D721Med (cell line): ENCODE data around the gene MRPL55.
A peak's percentile ranks its signal among the peaks of the same experiment; 100 is the strongest.

Source experiments
- DNase-seq: peaks from one replicate; pipeline ENCODE4 v3.0.0; 2011; ENCODE audit warnings: low spot score; ENCODE audit not compliant: insufficient read length
- FAIRE-seq: peaks from 2 replicates; lab custom pipeline; 2011; peaks lifted over from hg19 to GRCh38; lab: Jason Lieb, UNC
- TF ChIP-seq, protein P1 (sequence below): IDR thresholded peaks from 2 replicates; pipeline ENCODE4 v1.5.1; 2012; ENCODE audit warnings: mild to moderate bottlenecking, control low read depth; ENCODE audit not compliant: insufficient read depth; ENCODE audit errors: missing control alignments

MRPL55 gene

DNA sequence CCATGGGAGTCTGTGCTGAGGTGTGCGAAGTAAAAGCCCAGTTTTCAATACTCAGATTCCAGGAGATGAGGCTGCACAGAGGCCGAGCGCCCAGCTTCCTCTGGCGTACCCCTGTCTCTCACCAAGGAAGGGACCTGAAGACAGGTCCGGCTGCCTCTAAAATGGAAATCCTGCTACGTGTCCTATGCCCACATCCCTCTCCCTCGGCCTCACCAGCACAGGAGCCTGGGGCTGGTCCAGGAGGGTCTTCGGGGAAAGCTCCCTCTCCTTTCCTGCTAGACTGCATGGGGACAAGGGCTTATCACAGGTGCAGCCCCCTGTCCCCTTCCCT is 392 bp downstream of the MRPL55 start:
- TF ChIP-seq, protein P1, sequence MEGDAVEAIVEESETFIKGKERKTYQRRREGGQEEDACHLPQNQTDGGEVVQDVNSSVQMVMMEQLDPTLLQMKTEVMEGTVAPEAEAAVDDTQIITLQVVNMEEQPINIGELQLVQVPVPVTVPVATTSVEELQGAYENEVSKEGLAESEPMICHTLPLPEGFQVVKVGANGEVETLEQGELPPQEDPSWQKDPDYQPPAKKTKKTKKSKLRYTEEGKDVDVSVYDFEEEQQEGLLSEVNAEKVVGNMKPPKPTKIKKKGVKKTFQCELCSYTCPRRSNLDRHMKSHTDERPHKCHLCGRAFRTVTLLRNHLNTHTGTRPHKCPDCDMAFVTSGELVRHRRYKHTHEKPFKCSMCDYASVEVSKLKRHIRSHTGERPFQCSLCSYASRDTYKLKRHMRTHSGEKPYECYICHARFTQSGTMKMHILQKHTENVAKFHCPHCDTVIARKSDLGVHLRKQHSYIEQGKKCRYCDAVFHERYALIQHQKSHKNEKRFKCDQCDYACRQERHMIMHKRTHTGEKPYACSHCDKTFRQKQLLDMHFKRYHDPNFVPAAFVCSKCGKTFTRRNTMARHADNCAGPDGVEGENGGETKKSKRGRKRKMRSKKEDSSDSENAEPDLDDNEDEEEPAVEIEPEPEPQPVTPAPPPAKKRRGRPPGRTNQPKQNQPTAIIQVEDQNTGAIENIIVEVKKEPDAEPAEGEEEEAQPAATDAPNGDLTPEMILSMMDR: no peak
- FAIRE-seq (no peak), DNase-seq (peak; percentile 19)

DNA sequence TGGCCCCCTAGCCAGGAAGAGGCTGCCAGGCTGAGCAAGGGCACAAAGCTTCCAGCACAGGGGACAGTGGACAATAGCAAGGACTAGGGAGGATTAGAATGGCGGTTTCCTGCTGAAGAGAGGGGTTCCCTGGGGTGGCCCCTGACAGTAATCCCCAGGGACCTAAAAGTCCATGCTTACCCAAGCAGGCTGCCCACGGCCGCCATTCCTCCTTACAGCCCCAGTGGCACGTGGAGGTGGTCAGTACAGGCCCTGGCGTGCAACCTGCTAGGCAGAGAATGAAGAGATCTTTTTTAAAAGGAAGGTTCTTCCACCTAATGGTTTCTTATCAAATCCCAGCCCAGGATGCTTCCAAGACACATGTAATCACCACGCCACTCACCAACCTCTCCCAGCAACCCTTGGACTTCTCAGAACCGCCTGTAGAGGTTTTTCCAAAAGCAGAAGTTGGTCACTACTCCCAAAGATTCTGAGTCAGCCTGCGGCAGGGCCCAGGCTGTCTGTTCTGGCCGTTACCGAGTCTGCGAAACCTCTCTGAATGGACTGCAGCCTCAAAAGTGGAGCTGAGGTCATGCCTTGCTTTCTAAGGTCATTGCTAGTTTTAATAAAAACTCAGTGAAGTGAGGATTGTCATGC is 926 bp downstream of the MRPL55 start:
- TF ChIP-seq, protein P1: no peak

DNA sequence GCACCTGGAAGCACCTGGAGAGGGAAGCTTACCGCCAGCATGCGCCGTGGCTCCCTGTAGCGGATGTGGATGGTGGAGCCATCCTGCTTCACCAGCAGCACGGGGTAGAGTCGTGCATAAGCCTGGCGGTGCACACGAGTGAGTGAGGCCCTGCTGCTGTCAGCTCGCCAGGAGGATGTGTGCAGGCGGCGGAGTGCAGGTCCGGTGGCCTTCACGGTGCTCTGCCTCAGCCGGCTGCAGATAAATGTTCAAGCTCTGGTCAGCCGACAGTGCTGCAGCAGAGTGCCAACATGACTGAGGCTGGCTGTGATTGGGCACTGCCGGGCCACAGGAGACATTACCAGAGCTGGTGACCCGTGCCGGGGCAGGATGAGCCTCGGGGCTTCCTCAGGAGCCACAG is 1.5 kb downstream of the MRPL55 start:
- DNase-seq (no peak), FAIRE-seq (no peak)
- TF ChIP-seq, protein P1: no peak

More for the DNA sequence above, 926 bp downstream of the MRPL55 start:
- DNase-seq (peak; percentile 14), FAIRE-seq (no peak)

DNA sequence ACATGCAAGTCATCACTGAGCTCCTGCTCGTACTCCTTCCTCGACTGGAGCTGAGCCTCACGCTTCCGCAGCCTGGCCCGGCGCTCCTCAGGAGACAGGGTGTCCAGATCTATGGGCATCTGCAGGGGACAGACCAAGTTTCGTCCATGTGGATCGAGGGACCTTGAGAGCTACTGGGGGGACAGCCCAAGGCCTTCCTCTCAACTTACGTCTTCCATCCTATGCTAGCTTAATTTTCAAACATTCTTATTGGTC is 2.4 kb downstream of the MRPL55 start:
- FAIRE-seq (no peak), DNase-seq (no peak)
- TF ChIP-seq, protein P1: no peak

DNA sequence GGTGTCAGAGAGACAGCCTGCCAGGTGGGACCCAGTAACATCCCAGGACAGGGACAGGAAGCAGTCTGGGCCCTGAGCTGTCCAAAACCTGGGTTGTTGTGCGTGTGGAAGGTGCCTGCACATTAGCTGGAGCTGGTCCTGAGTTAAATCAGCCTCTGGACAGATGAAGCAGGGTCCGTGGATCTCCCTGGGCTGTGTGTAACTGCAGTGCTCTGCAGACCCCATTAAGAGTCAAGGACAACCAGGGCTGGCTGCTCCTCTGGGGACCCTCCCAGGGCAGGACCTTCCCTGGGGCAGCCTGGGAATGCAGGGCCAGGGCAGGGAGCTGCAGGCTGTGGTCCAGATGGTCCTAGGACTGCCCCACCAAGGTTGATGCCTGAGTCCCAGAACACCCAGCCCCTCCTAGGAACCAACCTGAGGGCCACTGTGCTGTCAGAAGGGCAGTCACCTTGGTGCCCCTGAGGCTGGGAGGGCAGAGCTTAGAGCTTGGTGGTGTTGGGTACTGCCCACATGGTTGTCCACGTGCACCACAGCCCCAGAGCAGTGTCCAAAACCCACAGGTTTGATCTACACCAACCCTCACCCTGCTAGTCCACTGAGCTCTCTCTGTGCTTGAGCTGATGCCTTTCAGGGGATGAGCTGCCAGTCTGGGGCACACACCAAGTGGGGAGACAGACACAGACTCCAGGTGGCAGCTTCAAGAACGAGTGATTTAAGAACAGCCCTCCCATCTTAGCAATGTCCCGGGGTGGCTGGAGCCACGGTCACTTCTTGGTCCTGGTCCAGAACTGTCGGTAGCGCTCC is 2.9 kb downstream of the MRPL55 start:
- peak; percentile 12 for DNase-seq
- FAIRE-seq: no peak
- TF ChIP-seq, protein P1: no peak

DNA sequence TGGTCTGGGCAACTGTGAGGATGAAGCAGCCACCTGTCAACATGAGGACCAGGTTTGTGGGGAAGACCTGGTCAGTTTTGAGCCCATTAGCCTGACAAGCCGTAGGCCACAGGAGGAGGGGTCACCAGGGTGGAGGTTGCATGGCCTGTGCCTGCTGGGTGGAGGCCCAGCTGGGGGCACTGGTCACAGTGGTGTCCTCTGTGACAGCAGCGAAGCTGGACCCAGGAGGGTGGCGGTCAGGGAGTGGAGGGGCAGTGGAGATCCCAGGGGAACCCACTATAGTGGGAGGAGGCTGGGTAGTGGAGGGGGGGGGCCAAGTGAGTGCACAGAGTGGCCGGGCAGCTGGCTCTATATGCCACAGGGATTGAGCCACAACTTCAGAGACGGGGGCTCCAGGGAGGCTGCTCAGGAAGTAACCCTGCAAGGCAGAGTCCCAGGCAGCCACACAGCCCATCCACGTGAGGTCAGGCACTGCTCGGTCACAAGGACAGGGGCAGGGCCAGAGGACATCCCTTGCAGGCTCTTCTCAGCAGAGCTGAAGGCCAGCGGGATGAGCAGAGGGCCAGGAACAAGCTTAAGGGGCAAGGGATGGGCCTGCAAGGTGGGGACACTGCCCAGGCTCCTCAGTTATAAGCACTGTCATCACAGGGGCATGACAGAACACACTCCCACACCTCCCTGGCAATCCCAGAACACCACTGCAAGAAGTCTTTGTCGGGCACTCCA is 3.7 kb downstream of the MRPL55 start:
- DNase-seq (no peak), FAIRE-seq (no peak)
- TF ChIP-seq, protein P1: no peak
